ENCODE measurements around the gene ZFP62. TPM values are rescaled to one million over a fixed set of nuclear protein-coding genes. Genes with fewer than 3 reads are reported as not detected.

Gene ZFP62
- total RNA-seq, 1 experiment from 2014 or later = 20.6 TPM

DNA sequence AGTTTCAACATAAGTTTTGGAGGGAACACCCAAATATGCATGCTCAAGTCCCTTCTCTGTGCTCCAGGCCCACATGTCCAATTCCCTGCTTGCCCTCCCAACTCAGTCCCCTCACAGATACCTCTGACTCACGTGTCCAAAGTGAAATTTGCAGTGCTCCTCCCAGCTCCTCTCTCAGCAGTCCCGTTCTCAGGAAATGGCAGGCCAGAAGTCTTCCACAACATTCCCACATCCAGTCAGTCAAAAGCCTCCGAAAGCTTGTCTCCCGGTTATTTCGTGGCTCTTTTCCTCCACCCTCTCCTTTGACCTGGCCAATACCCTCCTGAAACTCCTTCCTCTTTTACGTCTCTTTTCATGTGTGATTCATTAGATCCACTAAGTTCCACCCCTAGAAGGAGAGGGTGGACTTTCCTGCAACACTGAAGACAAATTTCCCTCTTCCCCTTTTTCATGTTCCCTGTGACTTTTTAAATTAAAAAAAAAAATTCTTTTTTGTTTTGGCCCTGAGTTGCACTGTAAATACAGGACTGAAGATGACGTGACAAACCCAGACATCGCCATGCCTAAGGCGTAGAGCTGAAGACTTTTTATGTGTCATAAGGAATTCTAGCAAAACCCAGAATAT, 45.7 kb downstream of the ZFP62 start:
- no peaks in the 10 kb centered on the region for H3K27me3 ChIP-seq (ENCODE audit: control insufficient read depth, insufficient read depth, low read length)
- H3K36me3 ChIP-seq (replicated peaks; ENCODE audit: control insufficient read depth, insufficient read depth, low read length) = no peaks in the 10 kb centered on the region
- H3K4me3 ChIP-seq (ENCODE audit: insufficient read depth, low read depth, low read length) = no peak overlapping the region
- no peak for DNase-seq

DNA sequence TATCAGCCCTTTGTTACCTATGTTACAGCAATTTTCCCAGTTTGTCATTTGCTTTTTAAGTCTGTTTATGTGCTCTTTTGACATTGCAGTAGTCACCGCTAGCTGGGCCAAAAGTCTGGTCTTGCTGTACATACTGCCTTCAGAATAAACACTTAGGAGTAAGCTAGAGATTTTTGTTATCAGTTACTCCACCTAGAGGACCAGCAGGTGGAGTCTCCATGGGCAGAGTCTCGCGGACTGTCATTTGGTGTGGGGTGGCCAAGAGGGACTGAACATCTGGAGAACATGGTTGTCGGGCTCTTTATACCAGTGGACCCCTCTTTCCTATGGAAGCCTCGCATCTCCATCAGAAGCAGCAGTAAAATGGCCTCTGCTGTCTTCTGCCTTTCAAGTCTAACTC, 47.7 kb downstream of the ZFP62 start:
- Histone ChIP-seq H3K4me3 (ENCODE audit: insufficient read depth, low read depth, low read length) (no peak overlapping the region), H3K27me3 (ENCODE audit: control insufficient read depth, insufficient read depth, low read length) (no peaks in the 10 kb centered on the region), H3K36me3 (replicated peaks; ENCODE audit: control insufficient read depth, insufficient read depth, low read length) (no peaks in the 10 kb centered on the region; the same call in 1 of the 2 replicates)
- no peak for DNase-seq

DNA sequence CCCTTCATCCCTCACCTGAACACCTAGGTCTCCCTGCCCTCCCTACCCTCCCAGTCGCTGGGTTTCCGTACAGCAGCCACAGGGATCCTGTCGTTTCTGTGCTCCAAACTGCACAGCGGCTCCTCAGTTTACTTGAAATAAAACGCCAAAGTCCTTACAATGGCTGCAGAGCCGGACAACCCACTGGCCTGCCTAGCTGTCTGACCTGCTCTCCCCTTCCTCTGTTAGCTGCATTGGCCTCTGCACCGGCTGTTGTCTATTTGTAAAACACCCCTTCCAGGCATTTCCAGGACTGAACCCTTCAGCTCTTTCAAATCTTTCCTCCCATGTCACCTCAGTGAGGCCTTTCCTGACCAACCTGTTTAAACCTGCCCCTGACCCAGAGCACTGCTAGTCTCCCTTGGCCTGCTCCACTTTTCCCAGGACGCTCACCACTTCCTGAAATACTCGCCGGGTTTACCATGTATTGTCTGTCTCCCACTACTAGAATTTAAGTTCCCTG, 49.4 kb downstream of the ZFP62 start:
- Histone ChIP-seq H3K4me3 (ENCODE audit: insufficient read depth, low read depth, low read length) (no peak overlapping the region; the same call in 1 of the 2 replicates), H3K36me3 (replicated peaks; ENCODE audit: control insufficient read depth, insufficient read depth, low read length) (no peaks in the 10 kb centered on the region; the same call in 1 of the 2 replicates), H3K27me3 (ENCODE audit: control insufficient read depth, insufficient read depth, low read length) (no peaks in the 10 kb centered on the region)
- no peak for DNase-seq

DNA sequence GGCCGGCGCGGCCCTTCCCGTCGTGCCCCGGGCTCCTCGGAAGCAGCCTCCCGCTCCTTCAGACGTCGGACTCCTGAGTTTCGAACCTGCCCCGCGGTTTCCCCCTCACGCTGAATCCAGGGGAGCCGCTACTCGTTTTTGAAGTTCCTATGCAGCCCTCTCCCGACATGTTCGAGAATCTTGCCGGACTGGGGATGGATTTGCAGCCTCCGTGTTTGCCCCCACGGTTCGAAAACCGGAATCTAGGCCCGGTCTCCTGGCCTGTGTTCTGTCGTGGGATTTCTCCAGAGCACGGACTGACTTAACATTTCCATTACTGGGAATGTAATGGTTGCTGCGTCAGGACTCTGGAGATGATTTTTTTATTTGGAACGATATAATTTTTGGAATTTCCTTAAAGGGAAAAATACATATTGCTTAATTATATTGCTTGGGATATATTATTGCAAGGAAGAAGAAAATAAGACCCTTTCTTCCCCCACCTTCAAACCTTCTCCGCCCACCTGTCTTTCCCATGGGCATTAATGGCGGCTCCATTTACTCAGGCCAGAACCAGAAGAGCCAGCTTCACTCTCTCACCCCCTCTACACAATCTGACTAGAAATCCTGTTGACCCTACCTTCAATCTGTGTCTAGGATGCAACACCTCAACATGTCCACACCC, 50.0 kb downstream of the ZFP62 start:
- no peak for DNase-seq

DNA sequence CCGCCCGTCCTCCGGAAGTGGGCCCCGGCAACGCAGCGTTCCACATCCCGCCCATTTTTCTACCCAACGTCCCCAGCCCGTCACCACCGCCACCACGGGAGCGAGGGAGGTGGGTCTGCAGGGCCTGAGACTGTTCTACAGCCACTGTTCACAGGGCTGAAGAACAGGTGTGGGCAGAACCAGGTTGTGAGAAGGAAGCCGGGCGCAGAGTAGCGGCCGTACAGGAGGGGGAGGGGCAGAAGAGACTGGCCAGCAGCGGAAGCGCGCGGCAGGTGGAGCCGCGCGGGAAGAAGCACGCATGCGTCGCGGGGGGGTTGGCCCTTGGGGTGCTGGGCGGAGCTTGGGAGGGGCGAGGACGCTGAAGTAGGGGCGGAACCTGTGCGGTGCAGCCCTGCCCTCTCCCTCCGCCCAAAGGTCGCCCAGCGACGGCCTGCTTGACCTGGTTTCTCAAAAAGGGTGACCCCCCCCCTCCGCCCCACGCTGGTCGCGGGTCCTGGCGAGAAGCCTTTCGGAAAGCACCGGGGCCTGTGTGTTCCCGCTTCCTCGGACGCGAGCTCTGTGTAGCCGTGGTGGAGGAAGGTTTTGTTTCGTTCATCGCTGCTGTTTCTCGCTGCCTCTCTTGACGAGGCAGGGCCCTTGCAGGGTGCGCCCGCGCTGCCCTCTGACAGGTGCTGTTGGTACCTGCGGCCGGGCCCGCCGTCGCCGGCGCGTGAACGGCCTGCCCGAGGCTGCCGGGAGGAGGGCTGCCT, 50.7 kb downstream of the ZFP62 start:
- no peaks in the 10 kb centered on the region; the same call in 1 of the 2 replicates for H3K36me3 ChIP-seq (replicated peaks; ENCODE audit: control insufficient read depth, insufficient read depth, low read length)
- no peaks in the 10 kb centered on the region for H3K27me3 ChIP-seq (ENCODE audit: control insufficient read depth, insufficient read depth, low read length)
- peak; percentile 97 for DNase-seq
- peak overlapping the region; percentile 65 for H3K4me3 ChIP-seq (ENCODE audit: insufficient read depth, low read depth, low read length)

More for the DNA sequence above, 50.0 kb downstream of the ZFP62 start:
- Histone ChIP-seq H3K27me3 (ENCODE audit: control insufficient read depth, insufficient read depth, low read length) (no peaks in the 10 kb centered on the region), H3K4me3 (ENCODE audit: insufficient read depth, low read depth, low read length) (peak overlapping the region; percentile 65), H3K36me3 (replicated peaks; ENCODE audit: control insufficient read depth, insufficient read depth, low read length) (no peaks in the 10 kb centered on the region; the same call in 1 of the 2 replicates)

DNA sequence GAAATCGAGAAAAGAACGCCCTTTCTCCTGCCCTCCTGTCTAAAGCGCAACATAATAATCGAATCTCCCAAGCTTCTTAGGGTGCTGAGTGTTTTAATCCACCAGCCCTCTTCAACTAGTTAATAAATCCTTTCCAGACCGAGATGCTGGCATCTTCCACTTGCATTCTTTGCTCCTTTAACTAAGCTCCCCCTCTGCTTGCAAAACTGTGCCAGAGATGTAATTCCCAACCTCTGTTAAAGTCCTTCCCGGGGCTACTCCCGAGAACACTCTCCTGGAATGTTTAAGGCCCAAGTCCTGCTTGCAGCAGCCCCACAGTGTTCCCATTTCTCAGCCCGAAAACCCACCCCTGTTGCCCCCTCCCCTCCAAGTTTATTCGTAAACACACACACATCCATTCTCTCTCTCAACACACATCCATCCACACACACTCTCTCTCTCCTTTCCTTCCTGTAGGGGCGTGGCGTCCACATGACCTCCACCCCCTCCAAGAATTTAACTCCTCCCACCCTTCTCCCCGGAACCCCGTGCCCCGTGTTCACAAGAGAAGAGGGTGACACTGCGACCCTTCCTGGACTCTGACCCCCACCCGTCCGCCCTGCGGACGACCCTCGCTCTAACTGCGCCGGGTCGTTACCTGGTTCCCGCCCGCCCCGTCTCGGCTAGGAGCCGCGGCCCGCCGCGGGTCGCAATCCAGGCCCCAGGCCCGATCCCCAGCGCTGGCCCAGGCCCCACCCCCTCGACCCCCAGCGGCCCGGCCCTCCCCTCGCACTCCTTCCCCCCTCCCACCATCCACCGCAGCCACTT, 51.5 kb downstream of the ZFP62 start:
- peak overlapping the region; percentile 65 for H3K4me3 ChIP-seq (ENCODE audit: insufficient read depth, low read depth, low read length)
- H3K27me3 ChIP-seq (ENCODE audit: control insufficient read depth, insufficient read depth, low read length) = no peaks in the 10 kb centered on the region
- peak; percentile 98 for DNase-seq
- no peaks in the 10 kb centered on the region; the same call in 1 of the 2 replicates for H3K36me3 ChIP-seq (replicated peaks; ENCODE audit: control insufficient read depth, insufficient read depth, low read length)

DNA sequence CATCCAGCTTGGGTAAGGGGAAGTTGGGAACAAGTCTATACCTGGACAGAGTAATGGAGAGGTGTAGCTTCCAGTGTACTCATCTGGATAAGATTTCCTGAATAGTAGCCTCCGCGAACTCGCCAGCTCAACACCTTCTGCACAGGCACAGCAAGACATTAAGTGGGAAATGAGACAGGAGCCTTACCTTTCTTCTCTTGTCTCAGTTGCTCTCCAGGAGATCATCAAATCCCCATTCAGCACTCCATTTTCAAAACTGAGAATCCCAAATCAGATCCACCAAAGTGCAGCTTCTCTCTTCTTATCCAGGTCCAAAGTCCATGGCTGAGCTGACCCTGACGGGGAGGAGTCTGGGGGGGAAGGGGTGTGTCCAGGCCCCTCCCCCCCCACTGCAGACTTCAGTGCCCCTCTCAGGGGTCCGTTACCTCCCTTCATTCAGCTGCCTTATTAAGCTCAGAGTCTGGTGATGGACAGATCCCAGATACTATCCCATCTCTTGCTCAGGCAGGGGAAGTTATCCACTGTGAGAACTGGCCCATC, 52.5 kb downstream of the ZFP62 start:
- Histone ChIP-seq H3K36me3 (replicated peaks; ENCODE audit: control insufficient read depth, insufficient read depth, low read length) (no peaks in the 10 kb centered on the region; the same call in 1 of the 2 replicates), H3K4me3 (ENCODE audit: insufficient read depth, low read depth, low read length) (no peak overlapping the region), H3K27me3 (ENCODE audit: control insufficient read depth, insufficient read depth, low read length) (no peaks in the 10 kb centered on the region)
- peak; percentile 43 for DNase-seq

DNA sequence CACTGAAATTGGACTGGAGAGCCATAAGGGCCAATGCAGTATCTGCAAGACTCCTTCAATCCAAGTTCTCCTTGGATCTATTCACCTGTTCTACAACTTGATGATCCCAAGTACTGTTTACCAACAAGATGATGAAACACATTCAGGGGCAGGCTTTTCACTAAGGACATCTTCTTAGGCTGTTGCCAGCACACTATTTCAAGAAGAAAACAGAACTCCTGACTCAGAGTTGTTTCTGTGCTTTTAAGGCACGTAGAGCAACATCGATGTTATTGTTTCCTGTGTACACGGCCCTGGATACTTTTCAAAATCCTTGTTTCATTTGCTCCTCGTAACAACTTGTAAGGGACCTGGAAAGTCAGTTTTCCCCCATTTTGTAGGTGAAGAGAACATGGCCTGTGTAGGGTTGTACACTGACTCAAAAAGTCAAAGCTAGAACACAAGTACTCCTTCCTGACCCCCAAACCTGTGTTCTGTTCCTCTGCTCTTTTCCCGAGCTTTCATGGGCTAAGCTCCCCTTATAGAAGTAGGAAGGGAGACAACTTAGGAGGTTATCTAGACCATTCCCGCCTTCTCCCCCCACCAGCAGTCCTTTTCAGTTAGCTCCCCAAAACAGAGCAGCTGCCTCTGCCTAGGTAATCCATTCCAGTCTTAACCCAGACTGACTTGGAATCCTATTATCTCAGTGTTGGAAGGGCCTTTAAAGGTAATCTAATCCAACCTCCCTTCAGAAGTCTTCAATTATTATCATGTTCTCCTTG, 53.2 kb downstream of the ZFP62 start:
- no peak overlapping the region for H3K4me3 ChIP-seq (ENCODE audit: insufficient read depth, low read depth, low read length)
- H3K36me3 ChIP-seq (replicated peaks; ENCODE audit: control insufficient read depth, insufficient read depth, low read length) = no peaks in the 10 kb centered on the region; the same call in 1 of the 2 replicates
- DNase-seq = no peak
- H3K27me3 ChIP-seq (ENCODE audit: control insufficient read depth, insufficient read depth, low read length) = no peaks in the 10 kb centered on the region

DNA sequence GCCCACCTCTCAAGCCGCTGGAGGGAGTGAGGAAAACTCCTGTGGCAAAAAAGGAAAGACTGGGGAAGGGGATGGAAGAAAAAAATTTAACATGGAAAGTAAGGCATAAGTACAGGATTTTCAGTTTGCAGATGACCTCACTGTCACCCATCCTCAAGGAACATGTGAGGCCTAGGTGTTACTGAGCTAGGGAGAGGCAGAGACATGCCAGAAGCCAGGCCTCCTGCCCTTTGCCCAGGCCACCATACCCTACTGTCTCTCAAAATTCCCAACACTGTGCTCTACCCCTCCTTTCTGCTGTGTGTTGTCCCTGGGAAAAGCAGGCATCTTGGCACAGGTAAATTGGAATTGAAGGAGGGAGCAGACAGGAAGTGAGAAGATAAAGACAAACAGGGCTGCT, 54.0 kb downstream of the ZFP62 start:
- no peak overlapping the region for H3K4me3 ChIP-seq (ENCODE audit: insufficient read depth, low read depth, low read length)
- H3K36me3 ChIP-seq (replicated peaks; ENCODE audit: control insufficient read depth, insufficient read depth, low read length) = no peaks in the 10 kb centered on the region; the same call in 1 of the 2 replicates
- H3K27me3 ChIP-seq (ENCODE audit: control insufficient read depth, insufficient read depth, low read length) = no peaks in the 10 kb centered on the region
- DNase-seq = no peak

DNA sequence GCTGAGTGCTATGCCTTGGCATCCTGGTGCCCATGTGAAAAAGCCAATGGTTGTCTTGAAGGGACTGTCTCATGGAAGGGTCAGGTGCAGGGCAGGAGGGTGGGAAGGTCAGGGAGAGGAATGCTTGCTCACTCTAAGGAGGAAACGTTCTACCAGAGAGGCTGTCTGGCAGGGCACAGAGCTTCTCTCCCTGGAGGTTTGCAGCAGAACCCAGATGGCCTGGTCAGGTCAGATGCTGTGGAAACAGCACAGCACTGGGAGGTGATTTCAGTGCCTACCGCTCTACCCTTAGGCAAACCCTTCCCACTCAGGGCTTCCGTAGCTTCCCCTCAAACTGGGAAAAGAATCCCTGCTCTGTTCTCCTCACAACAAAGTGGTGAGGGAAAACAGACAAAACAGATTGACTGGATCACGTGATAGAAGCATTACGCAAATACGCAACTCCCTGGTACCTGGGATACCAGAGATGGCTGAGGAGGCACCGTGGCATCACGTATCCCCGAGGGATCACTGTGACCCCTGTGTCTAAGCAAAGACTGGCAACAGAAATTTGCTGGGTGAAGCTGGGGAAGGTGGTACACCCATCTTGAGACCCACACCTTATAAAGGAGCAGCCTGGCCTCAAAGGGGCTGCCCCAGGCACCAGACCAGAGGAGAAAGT, 54.6 kb downstream of the ZFP62 start:
- H3K27me3 ChIP-seq (ENCODE audit: control insufficient read depth, insufficient read depth, low read length) = no peaks in the 10 kb centered on the region
- no peak overlapping the region for H3K4me3 ChIP-seq (ENCODE audit: insufficient read depth, low read depth, low read length)
- DNase-seq = no peak
- H3K36me3 ChIP-seq (replicated peaks; ENCODE audit: control insufficient read depth, insufficient read depth, low read length) = no peaks in the 10 kb centered on the region; the same call in 1 of the 2 replicates

DNA sequence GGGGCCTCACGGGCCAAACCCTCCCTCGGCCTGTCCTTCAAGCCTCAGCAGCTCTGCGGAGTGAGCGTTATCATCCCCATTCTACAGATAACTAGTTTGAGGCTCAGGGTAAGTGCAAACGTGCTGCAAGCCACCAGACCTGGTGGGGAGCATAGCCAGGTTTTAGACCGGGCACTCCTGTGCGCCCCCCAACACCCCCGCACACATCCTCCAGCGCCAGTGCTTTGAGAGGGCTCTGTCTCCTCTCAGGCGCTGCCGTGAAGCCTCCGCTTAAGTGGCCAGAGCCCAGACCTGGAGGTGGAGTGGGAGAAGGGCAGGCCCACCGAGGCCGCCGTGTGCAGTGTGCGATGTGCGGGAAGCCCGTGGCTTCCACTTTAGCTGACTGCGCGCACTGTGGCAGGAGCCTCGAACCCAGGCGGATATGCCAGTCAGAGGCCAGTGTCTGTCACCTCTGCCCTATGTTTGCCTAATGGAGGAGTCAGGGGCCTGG, 56.9 kb downstream of the ZFP62 start:
- DNase-seq = no peak
- Histone ChIP-seq H3K36me3 (replicated peaks; ENCODE audit: control insufficient read depth, insufficient read depth, low read length) (no peaks in the 10 kb centered on the region; the same call in none of the 2 replicates), H3K27me3 (ENCODE audit: control insufficient read depth, insufficient read depth, low read length) (no peaks in the 10 kb centered on the region), H3K4me3 (ENCODE audit: insufficient read depth, low read depth, low read length) (no peak overlapping the region)

DNA sequence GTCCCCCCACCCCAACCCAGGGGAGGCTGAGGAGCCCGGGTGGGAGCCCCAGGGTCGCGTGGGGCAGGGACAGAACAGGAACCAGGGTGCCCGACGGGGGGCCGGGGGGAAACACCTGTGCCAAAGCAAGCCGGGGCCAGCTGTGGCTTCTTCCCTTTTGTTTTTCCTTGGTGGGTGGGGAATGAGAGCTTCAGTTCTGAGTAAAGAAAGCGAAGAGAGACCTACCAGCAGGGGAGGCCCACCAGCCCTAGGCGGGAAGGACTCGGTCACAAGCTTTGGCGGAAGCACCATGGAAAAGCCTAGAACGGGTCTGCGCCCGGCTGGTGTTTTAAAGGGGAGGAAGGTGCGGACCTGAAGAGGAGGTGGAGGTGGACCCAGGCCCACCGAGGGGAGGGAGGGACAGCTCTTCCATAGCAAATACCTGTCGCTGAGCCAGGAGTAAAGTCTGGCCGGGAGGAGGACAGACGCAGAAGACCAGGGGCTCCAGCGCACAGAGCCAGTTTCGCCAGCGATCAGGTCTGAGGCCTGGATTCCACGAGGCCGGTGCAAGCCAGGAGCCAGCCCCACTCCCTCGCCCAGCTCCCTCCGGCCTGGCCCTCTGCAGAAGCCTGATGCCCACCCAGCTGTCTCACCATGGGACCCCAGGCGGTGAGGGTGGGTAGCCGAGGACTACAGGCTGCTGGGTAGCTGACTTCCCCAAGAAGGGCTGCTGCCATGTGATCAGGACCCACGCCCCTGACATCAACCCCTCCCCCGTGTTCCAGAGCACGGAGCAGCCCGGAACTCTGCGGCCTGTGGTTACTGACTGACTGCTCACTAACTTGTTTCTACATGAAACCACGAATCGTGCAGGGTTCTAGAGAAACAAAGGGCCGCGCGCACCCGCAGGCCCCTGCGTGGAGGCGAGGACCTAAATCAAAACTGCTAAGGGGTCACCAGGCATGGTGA, 57.6 kb downstream of the ZFP62 start:
- Histone ChIP-seq H3K4me3 (ENCODE audit: insufficient read depth, low read depth, low read length) (peak overlapping the region; percentile 45), H3K36me3 (replicated peaks; ENCODE audit: control insufficient read depth, insufficient read depth, low read length) (no peaks in the 10 kb centered on the region; the same call in none of the 2 replicates), H3K27me3 (ENCODE audit: control insufficient read depth, insufficient read depth, low read length) (no peaks in the 10 kb centered on the region)
- peak; percentile 87 for DNase-seq
